NCI-H82 treated with DMSO at 0.1 percent for 48 hours (cell line): Measurements from ENCODE around the gene CLMP.
A peak's percentile ranks its signal among the peaks of the same experiment; 100 is the strongest.
"Not testable (repeated sequence)": the region's sequence is repeated elsewhere in the genome, so short reads cannot be mapped to it uniquely, and the experiment has no call there.

ENCODE experiments used
- DNase-seq: peaks from one replicate; lab custom pipeline; 2025; ENCODE audit not compliant: unreplicated experiment; lab: John Stamatoyannopoulos, UW

Gene CLMP

GRCh38 chr11:123087657-123088056 is 107.4 kb downstream of the CLMP start:
- not testable (repeated sequence) for DNase-seq

- no peak for DNase-seq
These were observed 108.7 kb downstream of the CLMP start for GRCh38 chr11:123086305-123086704.

GRCh38 chr11:123085497-123085896 is 109.6 kb downstream of the CLMP start:
- no peak for DNase-seq

- DNase-seq, result no peak
These were observed 110.6 kb downstream of the CLMP start for GRCh38 chr11:123084454-123084853.

- DNase-seq, result peak; percentile 86
These were observed 111.4 kb downstream of the CLMP start for GRCh38 chr11:123083623-123084029.

GRCh38 chr11:123082977-123083376 is 112.1 kb downstream of the CLMP start:
- no peak for DNase-seq

GRCh38 chr11:123080015-123080414 is 115.0 kb downstream of the CLMP start:
- DNase-seq, result no peak

- DNase-seq, result no peak
These were observed 118.6 kb downstream of the CLMP start for GRCh38 chr11:123076484-123076883.

- DNase-seq, result no peak
These were observed 121.5 kb downstream of the CLMP start for GRCh38 chr11:123073343-123074057.

- DNase-seq, result no peak
These were observed 122.3 kb downstream of the CLMP start for GRCh38 chr11:123072762-123073161.

- no peak for DNase-seq
These were observed 122.7 kb downstream of the CLMP start for GRCh38 chr11:123072332-123072761.

- no peak for DNase-seq
These were observed 124.9 kb downstream of the CLMP start for GRCh38 chr11:123069908-123070821.

GRCh38 chr11:123065621-123066020 is 129.4 kb downstream of the CLMP start:
- DNase-seq, result no peak

- no peak for DNase-seq
These were observed 131.0 kb downstream of the CLMP start for GRCh38 chr11:123063826-123064657.

GRCh38 chr11:123062892-123063825 is 131.9 kb downstream of the CLMP start:
- DNase-seq, result no peak

- peak; percentile 92 for DNase-seq
These were observed 132.7 kb downstream of the CLMP start for GRCh38 chr11:123062158-123062891.

- DNase-seq, result no peak
These were observed 133.5 kb downstream of the CLMP start, which contains the start of gene HSPA8 for GRCh38 chr11:123061403-123062157. Gene HSPA8, minus strand, starts transcription at chr11:123062136. Its CDS starts 812 bp downstream, at chr11:123061324.

GRCh38 chr11:123060277-123061000 is 134.6 kb downstream of the CLMP start:
- DNase-seq, result no peak
